IMR-90 (cell line): Measurements from ENCODE around the gene TMEM63C. TPM values are rescaled to one million over a fixed set of nuclear protein-coding genes. Genes with fewer than 3 reads are reported as not detected.

ENCODE experiments used
- ATAC-seq: fragments of 200-7000 bp; cut with Tn5 transposase; 2 replicates; pipeline ENCODE4 v1.9.1; 2020; ENCODE audit warnings: low read depth, mild to moderate bottlenecking, moderate library complexity
- BruUV-seq: library from RNA; stranded (reverse); fragments of 400-500 nt; replicated peaks from 2 replicates; lab custom pipeline; 2021; lab: Mats Ljungman, UMichigan
- CTCF ChIA-PET: fragments of 300-600 bp; formaldehyde crosslinking; extraction: SDS; loops from one replicate; lab custom pipeline; 2021; ENCODE audit warnings: antibody characterized with exemption; lab: Yijun Ruan, JAX
- POLR2A ChIA-PET: fragments of 300-600 bp; sonication (Branson Sonifier 250); formaldehyde crosslinking; loops from one replicate; lab custom pipeline; 2022; ENCODE audit warnings: antibody characterized with exemption; ENCODE audit not compliant: unreplicated experiment; lab: Charles Lee
- DNase-seq: peaks from one replicate; pipeline ENCODE4 v3.0.0; 2013
- H2AFZ ChIP-seq: replicated peaks from 2 replicates; pipeline ENCODE3; 2013; ENCODE audit warnings: low read length, mild to moderate bottlenecking; ENCODE audit not compliant: poor library complexity
- H2AK5ac ChIP-seq: 2 replicates; pipeline ENCODE4 v1.6.1; 2013; ENCODE audit warnings: low read depth, low read length, inconsistent platforms
- H2AK9ac ChIP-seq: replicated peaks from 2 replicates; pipeline ENCODE3; 2013; ENCODE audit warnings: mild to moderate bottlenecking, low read depth, low read length, moderate library complexity; ENCODE audit not compliant: poor library complexity
- H2BK120ac ChIP-seq: 2 replicates; pipeline ENCODE4 v1.6.1; 2013; ENCODE audit warnings: low read depth, low read length, inconsistent platforms
- H2BK15ac ChIP-seq: 3 replicates; pipeline ENCODE4 v1.6.1; 2013; ENCODE audit warnings: low read depth, low read length, inconsistent platforms
- H2BK20ac ChIP-seq: 2 replicates; pipeline ENCODE4 v1.6.1; 2013; ENCODE audit warnings: low read depth, mild to moderate bottlenecking, inconsistent platforms, low read length, moderate library complexity
- H2BK5ac ChIP-seq: 2 replicates; pipeline ENCODE4 v1.6.1; 2013; ENCODE audit warnings: mild to moderate bottlenecking, low read depth, low read length, inconsistent platforms; ENCODE audit not compliant: poor library complexity, severe bottlenecking
- H3K14ac ChIP-seq: replicated peaks from 2 replicates; pipeline ENCODE4 v1.6.1; 2013; ENCODE audit warnings: low read depth, low read length, inconsistent platforms
- H3K18ac ChIP-seq: 2 replicates; pipeline ENCODE4 v1.6.1; 2013; ENCODE audit warnings: low read depth, low read length, control low read depth
- H3K23ac ChIP-seq: 2 replicates; pipeline ENCODE4 v1.6.1; 2013; ENCODE audit warnings: low read depth, low read length, inconsistent platforms
- H3K27ac ChIP-seq: 2 replicates; pipeline ENCODE4 v1.5.1; 2013; ENCODE audit warnings: mild to moderate bottlenecking, control low read depth, low read length; ENCODE audit not compliant: insufficient read depth
- H3K27me3 ChIP-seq: 2 replicates; pipeline ENCODE4 v1.6.1; 2013; ENCODE audit warnings: low read length; ENCODE audit not compliant: control insufficient read depth, insufficient read depth
- H3K36me3 ChIP-seq: 2 replicates; pipeline ENCODE4 v1.6.1; 2013; ENCODE audit warnings: low read length, mixed read lengths; ENCODE audit not compliant: control insufficient read depth, insufficient read depth
- H3K4ac ChIP-seq: 2 replicates; pipeline ENCODE4 v1.6.1; 2013; ENCODE audit warnings: low read depth, low read length, inconsistent platforms
- H3K4me1 ChIP-seq: 2 replicates; pipeline ENCODE4 v1.6.1; 2013; ENCODE audit warnings: low read length, mixed read lengths; ENCODE audit not compliant: control insufficient read depth, insufficient read depth
- H3K4me2 ChIP-seq: 2 replicates; pipeline ENCODE4 v1.6.1; 2013; ENCODE audit warnings: low read depth, mild to moderate bottlenecking, control low read depth, low read length, moderate library complexity
- H3K4me3 ChIP-seq: 2 replicates; pipeline ENCODE4 v1.5.1; 2013; ENCODE audit warnings: low read depth, mild to moderate bottlenecking, control low read depth, low read length, moderate library complexity; ENCODE audit not compliant: insufficient read depth
- H3K56ac ChIP-seq: 2 replicates; pipeline ENCODE4 v1.6.1; 2013; ENCODE audit warnings: low read length, inconsistent platforms; ENCODE audit not compliant: insufficient read depth; ENCODE audit errors: extremely low read depth
- H3K79me1 ChIP-seq, 2 experiments: 2 replicates each; pipeline ENCODE4 v1.6.1; 2013; ENCODE audit warnings: low read length in 2 of 2, inconsistent platforms in 1 of 2, low read depth in 1 of 2
- H3K9ac ChIP-seq: 2 replicates; pipeline ENCODE4 v1.6.1; 2013; ENCODE audit warnings: low read depth, low read length, control low read depth
- H3K9me1 ChIP-seq: 2 replicates; pipeline ENCODE4 v1.6.1; 2013; ENCODE audit warnings: low read length, inconsistent platforms; ENCODE audit not compliant: insufficient read depth
- H3K9me3 ChIP-seq: 2 replicates; pipeline ENCODE4 v1.6.1; 2013; ENCODE audit warnings: low read length; ENCODE audit not compliant: control insufficient read depth, insufficient read depth
- H4K20me1 ChIP-seq: 2 replicates; pipeline ENCODE4 v1.6.1; 2013; ENCODE audit warnings: low read length, inconsistent platforms; ENCODE audit not compliant: insufficient read depth
- H4K5ac ChIP-seq: 2 replicates; pipeline ENCODE4 v1.6.1; 2013; ENCODE audit warnings: mild to moderate bottlenecking, low read depth, low read length, control low read depth
- H4K8ac ChIP-seq, 2 experiments: 2 replicates each; pipeline ENCODE4 v1.6.1; 2013; ENCODE audit warnings: low read depth in 2 of 2, low read length in 2 of 2, control low read depth in 1 of 2, inconsistent platforms in 1 of 2
- H4K91ac ChIP-seq: 2 replicates; pipeline ENCODE4 v1.6.1; 2013; ENCODE audit warnings: low read depth, low read length, inconsistent platforms; ENCODE audit not compliant: insufficient read depth
- CEBPB ChIP-seq: IDR thresholded peaks from 2 replicates; pipeline ENCODE4 v1.6.1; 2012; ENCODE audit warnings: low read depth, low read length, improper control_type of control experiment
- CHD1 ChIP-seq: IDR thresholded peaks from 2 replicates; pipeline ENCODE4 v1.6.1; 2012; ENCODE audit warnings: low read depth, low read length, improper control_type of control experiment
- FOS ChIP-seq: fragments of 150-350 bp; IDR thresholded peaks from 2 replicates; pipeline ENCODE4 v1.6.1; 2016; ENCODE audit warnings: low read depth, low read length
- MAFK ChIP-seq: IDR thresholded peaks from 2 replicates; pipeline ENCODE4 v1.6.1; 2012; ENCODE audit warnings: low read depth, low read length, improper control_type of control experiment
- MAZ ChIP-seq: IDR thresholded peaks from 2 replicates; pipeline ENCODE4 v1.6.1; 2012; ENCODE audit warnings: low read depth, mild to moderate bottlenecking, low read length, improper control_type of control experiment, moderate library complexity, borderline replicate concordance
- MXI1 ChIP-seq: IDR thresholded peaks from 2 replicates; pipeline ENCODE4 v1.6.1; 2012; ENCODE audit warnings: low read depth, mild to moderate bottlenecking, low read length, moderate library complexity, borderline replicate concordance
- NFE2L2 ChIP-seq: fragments of 150-350 bp; IDR thresholded peaks from 2 replicates; pipeline ENCODE4 v1.6.1; 2016; ENCODE audit warnings: low read depth, mild to moderate bottlenecking, low read length
- RAD21 ChIP-seq: IDR thresholded peaks from 2 replicates; pipeline ENCODE4 v1.6.1; 2012; ENCODE audit warnings: low read length, improper control_type of control experiment
- RCOR1 ChIP-seq: IDR thresholded peaks from 2 replicates; pipeline ENCODE4 v1.6.1; 2012; ENCODE audit warnings: mild to moderate bottlenecking, low read length, improper control_type of control experiment; ENCODE audit not compliant: insufficient replicate concordance
- RFX5 ChIP-seq: IDR thresholded peaks from 2 replicates; pipeline ENCODE4 v1.8.0; 2012; ENCODE audit warnings: low read depth, mild to moderate bottlenecking, low read length, moderate library complexity
- WGBS, 2 experiments: methylation state at CpG; one replicate each; pipeline versions ENCODE4 v1.1.5 to v1.1.7; 2013; ENCODE audit warnings: missing lambda C conversion rate in 2 of 2; ENCODE audit not compliant: insufficient read length in 1 of 2; ENCODE audit errors: extremely low coverage in 2 of 2; 5-methylcytosine and 5-hydroxymethylcytosine counted together
- dilution Hi-C: fragments of 300-500 bp; cut with HindIII; formaldehyde crosslinking; loops from one replicate; pipeline ENCODE4 v1.14.3; 2018; ENCODE audit warnings: low sequenced_read_pairs; ENCODE audit not compliant: unreplicated experiment
- in situ Hi-C: fragments of 300-500 bp; cut with MboI; formaldehyde crosslinking; loops from 3 replicates; pipeline ENCODE4 v1.14.3; 2019; ENCODE audit warnings: low sequenced_read_pairs, inconsistent platforms, mixed read lengths
- intact Hi-C: fragments of 100-400 bp; cut with micrococcal nuclease; formaldehyde crosslinking; loops from 2 replicates; pipeline ENCODE4 v1.10.0; 2022
- polyA plus RNA-seq, 3 experiments: library from polyadenylated mRNA; depleted of rRNA; stranded (reverse); fragments of >200 nt; gene quantifications; 2 replicates each; pipeline ENCODE4 v1.2.3, GENCODE V29; 2012; ENCODE audit warnings: low replicate concordance in 1 of 3
- total RNA-seq: library from RNA; depleted of rRNA; stranded (reverse); fragments of >200 nt; gene quantifications from 2 replicates; pipeline ENCODE4 v1.2.3, GENCODE V29; 2012
- TF ChIP-seq, protein P1 (sequence below): fragments of 150-350 bp; IDR thresholded peaks from 2 replicates; pipeline ENCODE4 v1.6.1; 2017; ENCODE audit warnings: mild to moderate bottlenecking, antibody characterized with exemption, low read length, low read depth
- TF ChIP-seq, protein P2 (sequence below): conservative IDR thresholded peaks from 2 replicates; pipeline ENCODE4 v1.5.1; 2012; ENCODE audit warnings: mild to moderate bottlenecking, low read depth, low read length, improper control_type of control experiment

The TMEM63C gene
- total and polyA plus RNA-seq, 2 of the 4 experiments (the other 2 are of a cell fraction) = under 0.01 TPM; not detected in 1

DNA sequence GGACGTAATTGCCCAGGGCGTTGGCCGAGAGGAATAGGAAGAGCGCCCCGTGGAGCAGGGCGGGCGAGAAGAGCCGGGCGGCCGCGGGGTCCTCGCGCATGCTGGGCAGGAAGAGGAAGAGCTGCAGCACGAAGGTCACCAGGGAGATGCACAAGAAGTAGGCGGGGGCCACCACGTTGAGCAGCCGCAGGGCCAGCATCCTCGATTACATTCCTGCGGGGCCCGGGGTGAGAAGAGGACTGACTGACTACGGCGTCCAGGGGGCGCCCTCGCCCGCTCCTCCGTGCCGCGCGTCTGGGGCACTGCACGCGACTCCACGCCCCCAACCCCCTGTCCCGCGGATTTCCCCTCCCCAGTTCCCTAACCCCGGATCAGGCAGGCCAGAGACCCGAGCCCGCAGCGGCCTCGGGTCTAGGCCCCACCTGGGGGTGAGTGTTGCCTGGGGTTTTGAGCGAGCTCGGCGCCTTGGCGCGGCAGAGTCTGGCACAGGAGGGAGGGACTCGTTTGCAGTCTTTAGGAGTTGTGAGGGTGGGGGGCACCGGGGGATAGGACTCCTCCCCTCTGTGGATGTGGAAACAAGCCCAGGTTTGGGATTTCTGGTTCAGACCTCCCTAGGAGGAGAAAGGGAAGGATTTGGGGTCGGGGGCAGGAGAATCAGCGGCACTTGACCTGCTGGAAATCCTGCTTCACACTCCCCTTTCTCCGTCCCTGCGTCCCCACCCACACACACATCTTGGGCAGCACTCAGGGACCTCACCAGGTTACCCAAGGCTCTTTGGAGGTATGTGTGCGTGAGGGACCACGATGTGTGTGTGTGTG lies 41.8 kb upstream of the TMEM63C start (continued):
- TF ChIP-seq MAZ = no peak

DNA sequence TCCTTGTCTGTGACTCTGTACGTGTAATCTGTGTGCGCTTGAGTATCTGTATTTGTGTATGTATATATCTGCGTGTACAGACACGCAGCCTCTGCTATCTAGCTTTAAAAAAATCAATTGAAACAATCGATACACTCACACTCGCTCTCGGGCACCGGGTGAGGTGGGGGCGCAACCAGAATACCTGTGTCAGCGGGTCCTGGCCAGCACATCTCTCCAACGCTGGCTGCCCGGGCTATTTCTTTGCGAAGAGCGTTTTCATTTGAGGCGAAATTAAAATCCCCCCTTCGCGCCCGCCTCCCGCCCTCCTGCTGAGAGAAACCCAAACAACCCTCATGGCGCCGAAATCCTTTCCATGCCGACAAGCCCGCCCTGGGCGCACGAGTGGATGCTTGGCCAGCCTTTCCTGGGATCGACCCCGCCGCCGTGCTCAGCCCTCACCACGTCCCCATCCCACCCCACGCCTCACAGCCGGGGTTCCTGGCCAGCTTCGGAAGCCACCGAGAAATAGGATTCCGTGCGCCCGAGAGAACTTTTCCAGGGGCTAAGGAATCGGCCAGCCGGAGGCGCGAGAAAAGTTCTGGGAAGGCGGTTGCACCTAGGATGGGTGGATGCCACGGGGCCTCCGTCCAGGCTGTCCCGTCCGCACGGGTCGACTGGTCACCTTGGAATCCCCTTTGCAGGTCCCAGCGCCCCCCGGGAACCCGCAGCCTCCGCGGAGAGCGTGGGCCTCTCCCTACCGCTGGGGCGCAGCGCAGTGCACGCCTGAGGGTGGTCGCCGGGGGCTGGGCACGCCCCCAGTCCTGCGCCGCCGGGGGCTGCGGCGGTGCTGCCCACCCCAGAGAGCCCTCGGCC lies 41.0 kb upstream of the TMEM63C start:
- DNase-seq (no peak), ATAC-seq (no peak)
- no peak overlapping the region for H2BK5ac ChIP-seq
- no peak overlapping the region for H2AK9ac ChIP-seq
- H3K27me3 ChIP-seq = peaks cover 71% of the 10 kb centered on the region
- no peak overlapping the region for H2AFZ ChIP-seq
- H2BK15ac ChIP-seq = no peak overlapping the region
- H3K9me3 ChIP-seq = no peaks in the 10 kb centered on the region
- H2BK20ac ChIP-seq = no peak overlapping the region
- no peak overlapping the region; the same call in 1 of the 2 replicates for H3K4me2 ChIP-seq
- H2BK120ac ChIP-seq = no peak overlapping the region
- H2AK5ac ChIP-seq = no peak overlapping the region
- H3K4ac ChIP-seq = no peak overlapping the region
- H3K79me1 ChIP-seq = no peaks in the 10 kb centered on the region
- no peak overlapping the region for H3K14ac ChIP-seq
- no peaks in the 10 kb centered on the region; the same call in 1 of the 2 replicates for H3K4me1 ChIP-seq
- H3K27ac ChIP-seq = no peak overlapping the region
- no peak overlapping the region for H3K56ac ChIP-seq
- in situ Hi-C loops (no loop called here), dilution Hi-C loops (no loop called here), intact Hi-C loops (no loop called here)
- no peak overlapping the region for H4K91ac ChIP-seq
- no peak overlapping the region for H4K5ac ChIP-seq
- no peaks in the 10 kb centered on the region for H3K9me1 ChIP-seq
- no peak overlapping the region for H3K4me3 ChIP-seq
- H4K20me1 ChIP-seq = no peaks in the 10 kb centered on the region
- no TSS peak for BruUV-seq
- no peak overlapping the region for H3K18ac ChIP-seq
- H3K9ac ChIP-seq = no peak overlapping the region
- ChIA-PET CTCF (interaction anchor here (0.6 kb wide), 1 partner anchor 9 kb away, joined by 3 read pairs; no protein-coding TSS in a partner anchor), POLR2A (no interaction called here)
- no peak overlapping the region for H3K23ac ChIP-seq
- H3K36me3 ChIP-seq = no peaks in the 10 kb centered on the region
- WGBS, 2 experiments = 0% methylated on average over 13 of the region's 67 CpGs; no CpG with 5 or more reads in 1 of the 2 experiments
- H4K8ac ChIP-seq = no peak overlapping the region
- TF ChIP-seq, protein P1, sequence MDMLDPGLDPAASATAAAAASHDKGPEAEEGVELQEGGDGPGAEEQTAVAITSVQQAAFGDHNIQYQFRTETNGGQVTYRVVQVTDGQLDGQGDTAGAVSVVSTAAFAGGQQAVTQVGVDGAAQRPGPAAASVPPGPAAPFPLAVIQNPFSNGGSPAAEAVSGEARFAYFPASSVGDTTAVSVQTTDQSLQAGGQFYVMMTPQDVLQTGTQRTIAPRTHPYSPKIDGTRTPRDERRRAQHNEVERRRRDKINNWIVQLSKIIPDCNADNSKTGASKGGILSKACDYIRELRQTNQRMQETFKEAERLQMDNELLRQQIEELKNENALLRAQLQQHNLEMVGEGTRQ = no peak
- TF ChIP-seq RCOR1 (no peak), MXI1 (no peak), MAZ (no peak), RFX5 (no peak), NFE2L2 (no peak), CEBPB (no peak), FOS (no peak), MAFK (no peak), CHD1 (no peak), RAD21 (no peak)
- TF ChIP-seq, protein P2, sequence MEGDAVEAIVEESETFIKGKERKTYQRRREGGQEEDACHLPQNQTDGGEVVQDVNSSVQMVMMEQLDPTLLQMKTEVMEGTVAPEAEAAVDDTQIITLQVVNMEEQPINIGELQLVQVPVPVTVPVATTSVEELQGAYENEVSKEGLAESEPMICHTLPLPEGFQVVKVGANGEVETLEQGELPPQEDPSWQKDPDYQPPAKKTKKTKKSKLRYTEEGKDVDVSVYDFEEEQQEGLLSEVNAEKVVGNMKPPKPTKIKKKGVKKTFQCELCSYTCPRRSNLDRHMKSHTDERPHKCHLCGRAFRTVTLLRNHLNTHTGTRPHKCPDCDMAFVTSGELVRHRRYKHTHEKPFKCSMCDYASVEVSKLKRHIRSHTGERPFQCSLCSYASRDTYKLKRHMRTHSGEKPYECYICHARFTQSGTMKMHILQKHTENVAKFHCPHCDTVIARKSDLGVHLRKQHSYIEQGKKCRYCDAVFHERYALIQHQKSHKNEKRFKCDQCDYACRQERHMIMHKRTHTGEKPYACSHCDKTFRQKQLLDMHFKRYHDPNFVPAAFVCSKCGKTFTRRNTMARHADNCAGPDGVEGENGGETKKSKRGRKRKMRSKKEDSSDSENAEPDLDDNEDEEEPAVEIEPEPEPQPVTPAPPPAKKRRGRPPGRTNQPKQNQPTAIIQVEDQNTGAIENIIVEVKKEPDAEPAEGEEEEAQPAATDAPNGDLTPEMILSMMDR = no peak
